GM18868 (cell line): ENCODE measurements around the gene AOPEP.

Source experiments
- ATAC-seq: cut with Tn5 transposase; IDR thresholded peaks from one replicate; pipeline ENCODE4 v1.9.1; 2021; ENCODE audit warnings: mild to moderate bottlenecking, moderate library complexity; ENCODE audit not compliant: unreplicated experiment

The AOPEP gene

GRCh38 chr9:94717761-94718160, 8.7 kb upstream of the AOPEP start:
- ATAC-seq = no peak

DNA sequence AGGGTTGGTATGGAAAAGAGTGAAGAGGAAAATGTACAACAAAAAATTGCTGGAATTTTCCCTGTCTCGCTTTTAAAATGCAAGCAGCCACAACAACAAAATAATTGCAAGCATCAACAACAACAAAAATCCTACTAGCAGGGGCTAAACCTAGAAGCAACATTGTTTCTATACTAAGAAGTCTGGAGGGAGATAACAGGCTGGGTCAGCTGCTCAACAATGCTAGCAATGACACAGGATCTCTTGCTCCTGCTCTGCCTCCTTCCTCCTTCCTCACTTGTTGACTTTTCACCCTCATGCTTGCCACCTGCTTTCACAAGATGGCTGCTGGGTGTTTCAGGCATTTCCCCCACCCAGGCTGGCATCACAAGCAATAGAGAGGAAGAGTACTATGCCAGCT, 7.6 kb upstream of the AOPEP start:
- ATAC-seq = no peak

- no peak for ATAC-seq
These were observed 6.6 kb upstream of the AOPEP start for GRCh38 chr9:94719878-94720277.

DNA sequence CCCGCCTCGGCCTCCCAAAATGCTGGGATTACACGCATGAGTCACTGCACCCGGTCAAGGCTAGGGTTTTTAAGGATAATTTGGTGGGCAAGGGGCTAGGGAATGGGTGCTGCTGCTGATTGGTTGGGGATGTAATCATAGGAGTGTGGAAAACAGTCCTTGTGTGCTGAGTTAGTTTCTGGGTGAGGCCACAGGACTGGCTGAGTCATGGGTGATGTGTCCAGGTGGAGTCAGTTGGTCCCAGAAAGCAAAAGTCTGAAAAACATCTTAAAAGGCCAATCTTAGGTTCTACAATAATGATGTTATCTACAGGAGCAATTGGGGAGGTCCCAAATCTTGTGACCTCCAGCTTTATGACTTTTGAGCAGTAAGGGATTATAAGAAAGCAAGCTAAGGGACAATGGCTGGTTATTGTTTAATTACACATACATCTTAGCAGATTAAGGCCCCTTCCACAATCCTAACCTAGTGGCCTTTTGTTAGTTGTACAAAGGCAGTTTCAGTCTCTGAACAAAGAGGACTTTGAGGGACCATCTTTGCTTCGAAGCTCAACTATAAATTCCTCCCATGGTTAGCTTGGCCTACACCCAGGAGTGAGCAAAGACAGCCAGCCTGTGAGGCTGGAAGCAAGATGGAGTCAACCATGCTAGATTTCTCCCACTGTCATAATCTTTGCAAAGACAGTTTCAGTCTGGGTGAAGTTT, 5.5 kb upstream of the AOPEP start:
- no peak for ATAC-seq

DNA sequence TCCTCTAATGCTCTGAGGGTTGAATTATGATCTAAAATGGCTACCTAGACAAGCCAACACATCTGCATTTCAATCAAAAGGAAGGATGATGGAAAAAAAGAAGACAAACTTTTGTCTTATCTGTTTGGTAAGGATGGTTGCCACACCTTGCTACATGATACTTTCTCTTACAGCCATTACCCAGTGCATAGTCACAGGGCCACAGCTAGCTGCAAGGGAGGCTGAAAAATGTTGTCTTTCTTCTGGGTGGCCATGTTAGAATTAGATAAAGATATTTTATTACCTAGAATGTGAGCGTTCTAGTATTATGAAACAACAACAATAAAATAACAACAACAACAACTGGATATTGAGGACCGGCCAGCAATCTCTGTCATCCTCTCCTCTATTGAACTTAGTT, 4.7 kb upstream of the AOPEP start:
- no peak for ATAC-seq

GRCh38 chr9:94725293-94725692, 1.2 kb upstream of the AOPEP start:
- ATAC-seq = no peak

GRCh38 chr9:94728719-94729118, 2.2 kb downstream of the AOPEP start:
- ATAC-seq = no peak

DNA sequence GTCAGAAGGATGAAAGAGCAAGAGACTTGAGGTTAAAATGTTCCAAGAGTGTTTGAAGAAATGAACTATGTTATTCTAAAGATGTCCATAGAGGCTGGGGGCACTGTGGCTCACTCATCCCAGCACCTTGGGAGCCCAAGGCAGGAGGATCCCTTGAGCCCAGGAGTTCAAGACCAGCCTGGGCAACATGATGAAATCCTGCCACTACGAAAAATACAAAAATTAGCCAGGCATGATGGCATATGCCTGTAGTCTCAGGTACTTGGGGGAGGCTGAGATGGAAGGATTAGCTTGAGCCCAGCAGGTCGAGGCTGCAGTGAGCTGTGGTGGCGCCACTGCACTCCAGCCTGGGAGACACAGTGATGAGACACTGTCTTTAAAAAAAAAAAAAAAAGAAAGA, 2.7 kb downstream of the AOPEP start:
- no peak for ATAC-seq

- ATAC-seq = no peak
These were observed 7.7 kb downstream of the AOPEP start for GRCh38 chr9:94734054-94734754.

- no peak for ATAC-seq
These were observed 10.3 kb downstream of the AOPEP start for GRCh38 chr9:94736759-94737158.

- no peak for ATAC-seq
These were observed 13.8 kb downstream of the AOPEP start for GRCh38 chr9:94740145-94740840.

GRCh38 chr9:94741866-94742265, 15.4 kb downstream of the AOPEP start:
- no peak for ATAC-seq

DNA sequence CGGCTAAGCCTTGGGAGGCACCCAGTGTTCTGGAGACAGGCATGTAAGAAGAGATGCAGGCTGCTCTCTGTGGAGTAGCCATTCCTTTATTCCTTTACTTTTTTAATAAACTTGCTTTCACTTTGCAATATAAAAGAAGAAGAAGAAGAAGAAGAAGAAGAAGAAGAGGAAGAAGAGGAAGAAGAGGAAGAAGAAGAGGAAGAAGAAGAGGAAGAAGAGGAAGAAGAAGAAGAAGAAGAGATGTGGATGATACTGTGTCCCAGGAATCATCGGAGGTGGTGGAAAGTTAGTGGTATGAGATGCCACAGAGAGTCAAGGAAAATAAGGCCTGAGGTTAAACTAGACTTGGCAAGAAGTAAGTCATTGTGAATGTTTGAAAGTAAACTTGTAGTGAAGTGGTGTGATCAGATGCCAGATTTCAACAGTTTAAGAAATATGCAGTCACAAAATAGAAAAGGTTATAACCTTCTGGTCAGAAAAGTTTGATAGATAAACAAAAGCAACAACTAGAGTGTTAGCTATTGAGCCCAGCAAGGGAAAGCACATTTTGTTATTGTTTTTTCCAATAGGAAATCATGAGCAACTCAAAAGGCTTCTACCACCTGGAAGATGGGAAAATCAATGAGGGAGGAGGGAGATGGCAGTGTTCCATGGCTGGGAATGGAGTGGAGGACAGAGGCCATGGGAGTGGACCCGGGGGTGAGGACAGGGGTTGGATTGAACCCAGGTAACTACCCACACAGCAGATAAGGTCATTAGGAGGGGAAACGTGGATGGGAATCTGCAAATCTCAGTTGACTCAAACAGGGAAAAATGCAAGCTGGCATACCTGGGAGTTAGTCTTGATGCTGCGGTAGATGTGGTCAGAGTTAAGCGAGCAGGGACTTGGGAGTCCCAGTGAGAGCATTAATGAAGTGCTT, 16.8 kb downstream of the AOPEP start:
- ATAC-seq = no peak

GRCh38 chr9:94745806-94746540, 19.5 kb downstream of the AOPEP start:
- ATAC-seq = no peak

- ATAC-seq = no peak
These were observed 20.3 kb downstream of the AOPEP start for GRCh38 chr9:94746541-94747370.

- ATAC-seq = no peak
These were observed 28.5 kb downstream of the AOPEP start for GRCh38 chr9:94754976-94755475.

DNA sequence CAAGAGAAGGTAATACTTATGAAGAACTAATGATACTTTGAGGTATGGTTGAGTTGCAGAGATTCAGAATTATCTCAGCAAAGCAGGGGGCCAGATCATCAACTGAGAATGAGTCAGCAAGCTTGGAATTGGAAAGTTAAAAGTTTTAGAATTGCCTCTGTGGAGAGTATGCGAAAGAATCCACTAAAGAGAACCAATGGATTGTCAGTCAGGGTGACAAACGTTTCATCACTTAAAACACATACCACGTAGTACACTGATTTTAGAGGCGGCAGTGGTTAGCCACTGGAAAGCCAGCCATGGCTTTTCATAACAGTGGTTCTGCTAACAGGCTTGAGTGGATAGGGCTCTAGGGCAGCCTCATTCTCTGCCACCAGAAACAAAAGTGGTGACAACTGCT, 30.7 kb downstream of the AOPEP start:
- no peak for ATAC-seq

DNA sequence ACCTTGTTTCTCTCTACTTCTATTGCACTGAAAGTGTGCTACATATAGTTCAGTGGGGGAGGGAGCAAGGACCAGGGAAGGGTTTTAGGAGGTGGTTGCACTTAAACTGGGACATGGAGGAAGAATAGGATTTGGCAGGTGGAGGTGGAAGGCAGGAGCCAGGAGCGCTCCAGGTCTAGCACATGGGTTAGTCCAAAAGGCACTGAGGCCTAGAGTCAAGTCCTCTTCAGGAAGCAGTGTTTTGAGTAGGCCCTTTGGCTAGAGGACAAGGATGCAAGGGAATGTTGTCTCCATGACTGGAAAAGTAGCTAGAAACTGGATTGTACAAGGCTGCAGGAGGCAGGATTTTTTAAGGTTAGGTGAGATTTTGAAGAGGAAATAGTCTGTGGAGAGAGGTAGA, 31.5 kb downstream of the AOPEP start:
- ATAC-seq = no peak

GRCh38 chr9:94758880-94759279, 32.4 kb downstream of the AOPEP start:
- no peak for ATAC-seq
